Mesenchymal stem cell (in vitro differentiated cells and primary cell): ENCODE measurements around the gene AKR1E2.

ENCODE experiments used
- DNase-seq: peaks from one replicate; pipeline ENCODE4 v3.0.0-alpha.2; 2013
- H2AFZ ChIP-seq: one replicate; pipeline ENCODE4 v1.6.1; 2013; ENCODE audit warnings: low read depth, mild to moderate bottlenecking, control low read depth, inconsistent platforms, low read length, moderate library complexity
- H2AK5ac ChIP-seq: 2 replicates; pipeline ENCODE4 v1.6.1; 2013; ENCODE audit warnings: low read length, moderate library complexity, mild to moderate bottlenecking, inconsistent platforms; ENCODE audit not compliant: severe bottlenecking
- H2BK120ac ChIP-seq: one replicate; pipeline ENCODE4 v1.6.1; 2013; ENCODE audit warnings: low read depth, mild to moderate bottlenecking, inconsistent platforms, low read length, moderate library complexity
- H2BK12ac ChIP-seq, 2 experiments: one replicate each; pipeline ENCODE4 v1.6.1; 2013; ENCODE audit warnings: inconsistent platforms in 2 of 2, low read length in 2 of 2, mild to moderate bottlenecking in 2 of 2, moderate library complexity in 2 of 2, control low read depth in 1 of 2
- H2BK15ac ChIP-seq: one replicate; pipeline ENCODE4 v1.6.1; 2013; ENCODE audit warnings: mild to moderate bottlenecking, low read depth, inconsistent platforms; ENCODE audit not compliant: poor library complexity, severe bottlenecking
- H2BK5ac ChIP-seq: 2 replicates; pipeline ENCODE4 v1.6.1; 2013; ENCODE audit warnings: low read depth, mild to moderate bottlenecking, low read length, control low read depth, inconsistent platforms; ENCODE audit not compliant: poor library complexity, severe bottlenecking
- H3K14ac ChIP-seq, 2 experiments: one replicate each; pipeline ENCODE4 v1.6.1; 2013; ENCODE audit warnings: inconsistent platforms in 2 of 2, low read length in 2 of 2, control low read depth in 1 of 2, mild to moderate bottlenecking in 1 of 2, moderate library complexity in 1 of 2
- H3K18ac ChIP-seq, 2 experiments: one replicate each; pipeline ENCODE4 v1.6.1; 2013; ENCODE audit warnings: inconsistent platforms in 2 of 2, low read length in 2 of 2, control low read depth in 1 of 2, low read depth in 1 of 2, mild to moderate bottlenecking in 1 of 2
- H3K23ac ChIP-seq, 2 experiments: one replicate each; pipeline ENCODE4 v1.6.1; 2013; ENCODE audit warnings: inconsistent platforms in 2 of 2, low read length in 2 of 2, mild to moderate bottlenecking in 2 of 2, moderate library complexity in 2 of 2, control low read depth in 1 of 2
- H3K27ac ChIP-seq: 2 replicates; pipeline ENCODE4 v1.5.1; 2013; ENCODE audit warnings: mild to moderate bottlenecking, moderate library complexity, low read length, control low read depth, inconsistent platforms; ENCODE audit not compliant: poor library complexity, severe bottlenecking
- H3K27me3 ChIP-seq, 2 experiments: 2 replicates each; pipeline versions ENCODE4 v1.6.1 to v1.7.0; 2013; ENCODE audit warnings: low read length in 2 of 2, mild to moderate bottlenecking in 2 of 2, moderate library complexity in 2 of 2, control low read depth in 1 of 2, inconsistent platforms in 1 of 2; ENCODE audit not compliant: control insufficient read depth in 1 of 2, insufficient read depth in 1 of 2
- H3K36me3 ChIP-seq, 2 experiments: 2 replicates each; pipeline versions ENCODE4 v1.6.1 to v1.7.0; 2013; ENCODE audit warnings: low read length in 2 of 2, control low read depth in 1 of 2, inconsistent platforms in 1 of 2, low read depth in 1 of 2, mild to moderate bottlenecking in 1 of 2; ENCODE audit not compliant: insufficient read depth in 2 of 2, control insufficient read depth in 1 of 2
- H3K4ac ChIP-seq, 2 experiments: one replicate each; pipeline ENCODE4 v1.6.1; 2013; ENCODE audit warnings: inconsistent platforms in 2 of 2, low read length in 2 of 2, mild to moderate bottlenecking in 2 of 2, moderate library complexity in 2 of 2, control low read depth in 1 of 2, low read depth in 1 of 2
- H3K4me1 ChIP-seq: 2 replicates; pipeline ENCODE4 v1.6.1; 2013; ENCODE audit warnings: low read depth, low read length, control low read depth; ENCODE audit not compliant: control insufficient read depth, insufficient read depth
- H3K4me2 ChIP-seq: 2 replicates; pipeline ENCODE4 v1.6.1; 2013; ENCODE audit warnings: low read length, mild to moderate bottlenecking, inconsistent platforms; ENCODE audit not compliant: poor library complexity, severe bottlenecking
- H3K4me3 ChIP-seq, 2 experiments: 2 replicates each; pipeline versions ENCODE4 v1.5.1 to v1.7.0; 2013; ENCODE audit warnings: low read length in 2 of 2, mild to moderate bottlenecking in 2 of 2, control low read depth in 1 of 2, low read depth in 1 of 2; ENCODE audit not compliant: insufficient read depth in 1 of 2
- H3K79me1 ChIP-seq: replicated peaks from 2 replicates; pipeline ENCODE4 v1.6.1; 2013; ENCODE audit warnings: mild to moderate bottlenecking, control low read depth, low read length, inconsistent platforms; ENCODE audit not compliant: poor library complexity, severe bottlenecking
- H3K9ac ChIP-seq: 2 replicates; pipeline ENCODE4 v1.7.0; 2013; ENCODE audit warnings: mild to moderate bottlenecking, low read length, moderate library complexity
- H3K9me3 ChIP-seq: 2 replicates; pipeline ENCODE4 v1.7.0; 2013; ENCODE audit warnings: mild to moderate bottlenecking, low read length; ENCODE audit not compliant: control insufficient read depth
- H4K8ac ChIP-seq: one replicate; pipeline ENCODE4 v1.6.1; 2013; ENCODE audit warnings: inconsistent platforms, mild to moderate bottlenecking, low read length, moderate library complexity
- H4K91ac ChIP-seq: one replicate; pipeline ENCODE4 v1.6.1; 2013; ENCODE audit warnings: mild to moderate bottlenecking, low read length, inconsistent platforms
- WGBS: methylation state at CpG from one replicate; pipeline ENCODE4 v1.1.7; 2013; ENCODE audit warnings: mixed read lengths; 5-methylcytosine and 5-hydroxymethylcytosine counted together

The AKR1E2 gene

GRCh38 chr10:4849042-4849402, 23.0 kb downstream of the AKR1E2 start:
- Histone ChIP-seq H4K8ac (no peak overlapping the region), H2BK15ac (no peak overlapping the region), H3K4me1 (peaks cover 6% of the 10 kb centered on the region), H3K9me3 (no peaks in the 10 kb centered on the region), H2BK120ac (no peak overlapping the region), H2AFZ (no peak overlapping the region), H3K36me3 (peaks cover 0 to 3% of the 10 kb centered on the region in 2 experiments), H3K79me1 (no peaks in the 10 kb centered on the region), H3K23ac (no peak overlapping the region), H3K27me3 (no peaks in the 10 kb centered on the region), H3K4me2 (no peak overlapping the region), H2BK12ac (peak overlapping the region in 1 of 2 experiments; percentile 45), H2BK5ac (no peak overlapping the region), H3K4ac (no peak overlapping the region), H2AK5ac (no peak overlapping the region), H4K91ac (peak overlapping the region; percentile 13), H3K27ac (no peak overlapping the region), H3K18ac (peak overlapping the region in 1 of 2 experiments; percentile 0), H3K4me3 (peak overlapping the region in 1 of 2 experiments; percentile 41), H3K9ac (peak overlapping the region; percentile 67), H3K14ac (peak overlapping the region in 1 of 2 experiments; percentile 26)
- 93% methylated on average over 5 of the region's 5 CpGs for WGBS
- DNase-seq, result no peak

GRCh38 chr10:4849555-4850242, 23.7 kb downstream of the AKR1E2 start:
- Histone ChIP-seq H3K4me1 (peaks cover 6% of the 10 kb centered on the region), H3K4ac (no peak overlapping the region), H2BK12ac (peak overlapping the region in 1 of 2 experiments; percentile 37), H3K36me3 (peaks cover 0 to 2% of the 10 kb centered on the region in 2 experiments), H3K27me3 (no peaks in the 10 kb centered on the region), H3K23ac (no peak overlapping the region), H4K8ac (peak overlapping the region; percentile 41), H3K79me1 (no peaks in the 10 kb centered on the region), H3K9ac (peak overlapping the region; percentile 67), H3K27ac (no peak overlapping the region), H2BK15ac (no peak overlapping the region), H2AK5ac (peak overlapping the region; percentile 17), H3K4me3 (peak overlapping the region in 1 of 2 experiments; percentile 41), H3K18ac (peak overlapping the region; percentile 25 to 26), H3K9me3 (no peaks in the 10 kb centered on the region), H4K91ac (no peak overlapping the region), H2BK5ac (no peak overlapping the region), H2BK120ac (no peak overlapping the region), H3K4me2 (peak overlapping the region; percentile 26), H3K14ac (no peak overlapping the region), H2AFZ (peak overlapping the region; percentile 72)
- peak; percentile 95 for DNase-seq
- WGBS, result 11% methylated on average over 12 of the region's 12 CpGs

- peak overlapping the region; percentile 58 for H3K9ac ChIP-seq
- no peak overlapping the region for H2BK15ac ChIP-seq
- H3K4ac ChIP-seq, result no peak overlapping the region
- H2BK5ac ChIP-seq, result no peak overlapping the region
- no peak overlapping the region for H4K8ac ChIP-seq
- no peak for DNase-seq
- no peaks in the 10 kb centered on the region for H3K9me3 ChIP-seq
- no peaks in the 10 kb centered on the region for H3K79me1 ChIP-seq
- no peak overlapping the region for H2BK120ac ChIP-seq
- peaks cover 6% of the 10 kb centered on the region for H3K4me1 ChIP-seq
- H2AFZ ChIP-seq, result peak overlapping the region; percentile 72
- H3K27me3 ChIP-seq, result no peaks in the 10 kb centered on the region
- H3K4me3 ChIP-seq, result no peak overlapping the region
- peak overlapping the region in 1 of 2 experiments; percentile 73 for H2BK12ac ChIP-seq
- H3K4me2 ChIP-seq, result no peak overlapping the region
- 97% methylated on average over 7 of the region's 7 CpGs for WGBS
- H3K18ac ChIP-seq, result no peak overlapping the region
- H4K91ac ChIP-seq, result no peak overlapping the region
- H3K14ac ChIP-seq, result no peak overlapping the region
- H3K27ac ChIP-seq, result no peak overlapping the region
- H3K23ac ChIP-seq, result no peak overlapping the region
- H2AK5ac ChIP-seq, result no peak overlapping the region
- no peaks in the 10 kb centered on the region for H3K36me3 ChIP-seq
Observed at GRCh38 chr10:4850397-4850796, 24.4 kb downstream of the AKR1E2 start.

- H3K27ac ChIP-seq, result no peak overlapping the region
- no peak overlapping the region for H3K14ac ChIP-seq
- no peak overlapping the region for H2BK12ac ChIP-seq
- H2BK5ac ChIP-seq, result no peak overlapping the region
- no peak overlapping the region for H3K4me2 ChIP-seq
- H2BK15ac ChIP-seq, result no peak overlapping the region
- WGBS, result 97% methylated on average over 5 of the region's 5 CpGs
- H4K8ac ChIP-seq, result no peak overlapping the region
- H3K4me3 ChIP-seq, result no peak overlapping the region
- H3K9me3 ChIP-seq, result no peaks in the 10 kb centered on the region
- H4K91ac ChIP-seq, result no peak overlapping the region
- no peak overlapping the region for H3K9ac ChIP-seq
- H3K23ac ChIP-seq, result no peak overlapping the region
- H2BK120ac ChIP-seq, result no peak overlapping the region
- no peak for DNase-seq
- no peak overlapping the region for H2AK5ac ChIP-seq
- peaks cover 6% of the 10 kb centered on the region for H3K4me1 ChIP-seq
- no peaks in the 10 kb centered on the region for H3K27me3 ChIP-seq
- no peak overlapping the region for H3K18ac ChIP-seq
- no peak overlapping the region for H3K4ac ChIP-seq
- H3K36me3 ChIP-seq, result no peaks in the 10 kb centered on the region
- H2AFZ ChIP-seq, result no peak overlapping the region
- H3K79me1 ChIP-seq, result no peaks in the 10 kb centered on the region
Observed at GRCh38 chr10:4851176-4851575, 25.2 kb downstream of the AKR1E2 start.
